Heart left ventricle (tissue), 16 donors: ENCODE results near the gene UNKL. TPM values are rescaled to one million over a fixed set of nuclear protein-coding genes. Genes with fewer than 3 reads are reported as not detected.

Experiments
- ATAC-seq, 4 donors: fragments of 200-7000 bp; cut with Tn5 transposase; one replicate each; pipeline ENCODE4 v1.9.1; 2020 to 2022; ENCODE audit warnings: moderate library complexity in 4 of 4, mild to moderate bottlenecking in 3 of 4, moderate number of reproducible peaks in 1 of 4
- DNase-seq, 5 donors: peaks; one replicate each; pipeline ENCODE4 v3.0.0-alpha.2; 2020
- H3K27ac ChIP-seq, 12 donors: fragments of 200-600 bp; sonication (generic) in 4 of 12; one replicate each; pipeline versions ENCODE4 v1.5.0 to v1.8.0; 2016 to 2022; ENCODE audit warnings: mild to moderate bottlenecking in 2 of 12
- H3K27me3 ChIP-seq, 9 donors: fragments of 200-600 bp; sonication (generic) in 2 of 9; one replicate each; pipeline versions ENCODE4 v1.5.1 to v1.8.0; 2016 to 2022; ENCODE audit warnings: mild to moderate bottlenecking in 3 of 9
- H3K36me3 ChIP-seq, 9 donors: fragments of 200-600 bp; sonication (generic) in 2 of 9; one replicate each; pipeline versions ENCODE4 v1.5.0 to v1.8.0; 2018 to 2022; ENCODE audit warnings: mild to moderate bottlenecking in 2 of 9
- H3K4me1 ChIP-seq, 12 donors: fragments of 200-600 bp; sonication (generic) in 4 of 12; one replicate each; pipeline versions ENCODE4 v1.5.0 to v1.8.0; 2016 to 2022; ENCODE audit warnings: mild to moderate bottlenecking in 3 of 12
- H3K4me3 ChIP-seq, 12 donors: fragments of 200-600 bp; sonication (generic) in 4 of 12; one replicate each; pipeline versions ENCODE4 v1.5.0 to v1.8.0; 2017 to 2022; ENCODE audit warnings: mild to moderate bottlenecking in 9 of 12, moderate library complexity in 4 of 12
- H3K9me3 ChIP-seq, 12 donors: fragments of 200-600 bp; sonication (generic) in 4 of 12; one replicate each; pipeline versions ENCODE4 v1.5.0 to v1.8.0; 2016 to 2022; ENCODE audit warnings: mild to moderate bottlenecking in 1 of 12
- POLR2A ChIP-seq, 2 donors: fragments of 450-650 bp; IDR thresholded peaks; one replicate each; pipeline ENCODE4 v1.6.1; 2017; ENCODE audit warnings: antibody characterized with exemption in 2 of 2, mild to moderate bottlenecking in 2 of 2, moderate library complexity in 2 of 2
- WGBS, 4 donors: extraction: QIAGEN DNeasy Blood & Tissue Kit in 2 of 4; methylation state at CpG; one replicate each; pipeline versions ENCODE4 v1.1.5 to v1.1.7; 2013 to 2018; 5-methylcytosine and 5-hydroxymethylcytosine counted together
- intact Hi-C, 10 donors: fragments of 100-400 bp; cut with DNase I; formaldehyde crosslinking; loops; one replicate each; pipeline versions ENCODE4 v1.11.1 to v1.14.2; 2022
- polyA plus RNA-seq, 2 donors: library from polyadenylated mRNA; stranded (reverse); fragments of 200-250 nt; gene quantifications; one replicate each; pipeline ENCODE4 v1.2.3, GENCODE V29; 2013
- total RNA-seq, 9 donors: library from RNA; depleted of rRNA in 2 of 9; stranded (reverse); fragments of >200 nt in 2 of 9; fragmentation: NEBNext Ultra II Directional in 3 of 9; extraction: Animal tissue kit (Norgen Biotek cat#: 25700) in 3 of 9; gene quantifications; one replicate each; pipeline versions ENCODE4 v1.1.0 to v1.2.4, GENCODE V29; 2016 to 2023
- TF ChIP-seq, protein P1 (sequence below), 12 donors: fragments of 200-600 bp; sonication (generic) in 4 of 12; IDR thresholded peaks; one replicate each; pipeline versions ENCODE4 v1.5.0 to v1.8.0; 2018 to 2022; ENCODE audit warnings: antibody characterized with exemption in 12 of 12, mild to moderate bottlenecking in 5 of 12
- donor health status: ischemic (EF 13 %, LVEDD 7.1; RV severe dilation, severe dysfunction).
- donor health status: healthy with polysubstance abuse.
- donor health status: DM: no; HTN: yes; CAD: no.
- donor health status: DM: no; HTN: no; CAD: no.
- donor health status: ischemic (EF 25% LVEDD 6.9; RV normal size, moderate dysfunction).
- donor health status: ischemic (EF 25% LVEDD 5.7; RV mildly dilated, moderate dysfunction).
- donor health status: healthy.
- donor health status: DM: yes; HTN: yes; CAD: no.
- donor health status: ischemic (EF 35%, LVEDD 5.7; RV mildly dilated, moderate dysfunction).
- donor health status: nonischemic (EF 11% LVEDD 7.7; RV severe dilation, severe dysfunction).
- donor health status: DM: yes; HTN: yes; CAD: no.
- donor health status: PGD.
- donor health status: ischemic (EF 29% LVEDD 5.4; RV normal size, mild dysfunction).
- donor health status: nonischemic (EF 23%, LVEDD 6.1; RV moderate dilation, normal function).

Gene UNKL
- total and polyA plus RNA-seq, 11 donors, result 4.3 to 18.3 (median 9.2) TPM

DNA sequence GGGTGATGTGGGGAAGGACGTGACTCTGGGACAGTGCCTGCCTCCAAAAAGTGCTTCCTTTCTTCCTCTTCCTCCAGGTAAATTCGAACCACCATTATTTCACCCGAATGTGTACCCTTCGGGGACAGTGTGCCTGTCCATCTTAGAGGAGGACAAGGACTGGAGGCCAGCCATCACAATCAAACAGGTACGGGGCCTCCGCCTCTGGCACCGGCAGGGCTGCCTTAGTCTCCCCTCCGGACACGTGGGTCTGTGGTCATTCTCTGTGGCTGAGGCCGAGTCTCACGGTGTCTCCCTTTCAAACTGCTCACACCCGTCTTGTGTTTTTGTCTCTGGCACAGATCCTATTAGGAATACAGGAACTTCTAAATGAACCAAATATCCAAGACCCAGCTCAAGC lies 94.4 kb downstream of the UNKL start:
- H3K9me3 ChIP-seq, result no peaks in the 10 kb centered on the region
- no peak for DNase-seq
- H3K36me3 ChIP-seq, result peaks cover 8 to 99% (median 96%) of the 10 kb centered on the region in 9 donors
- WGBS, 4 donors, result 79 to 84% (median 84%) methylated on average over 12 of the region's 12 CpGs
- no peak overlapping the region for H3K4me3 ChIP-seq
- intact Hi-C loops, result no loop called here
- no peak for ATAC-seq
- H3K27me3 ChIP-seq, result no peaks in the 10 kb centered on the region
- no peaks in the 10 kb centered on the region for H3K4me1 ChIP-seq
- no peak overlapping the region for H3K27ac ChIP-seq
- TF ChIP-seq POLR2A (IDR thresholded peaks at IDR 0.05), result no peak
- TF ChIP-seq, protein P1, sequence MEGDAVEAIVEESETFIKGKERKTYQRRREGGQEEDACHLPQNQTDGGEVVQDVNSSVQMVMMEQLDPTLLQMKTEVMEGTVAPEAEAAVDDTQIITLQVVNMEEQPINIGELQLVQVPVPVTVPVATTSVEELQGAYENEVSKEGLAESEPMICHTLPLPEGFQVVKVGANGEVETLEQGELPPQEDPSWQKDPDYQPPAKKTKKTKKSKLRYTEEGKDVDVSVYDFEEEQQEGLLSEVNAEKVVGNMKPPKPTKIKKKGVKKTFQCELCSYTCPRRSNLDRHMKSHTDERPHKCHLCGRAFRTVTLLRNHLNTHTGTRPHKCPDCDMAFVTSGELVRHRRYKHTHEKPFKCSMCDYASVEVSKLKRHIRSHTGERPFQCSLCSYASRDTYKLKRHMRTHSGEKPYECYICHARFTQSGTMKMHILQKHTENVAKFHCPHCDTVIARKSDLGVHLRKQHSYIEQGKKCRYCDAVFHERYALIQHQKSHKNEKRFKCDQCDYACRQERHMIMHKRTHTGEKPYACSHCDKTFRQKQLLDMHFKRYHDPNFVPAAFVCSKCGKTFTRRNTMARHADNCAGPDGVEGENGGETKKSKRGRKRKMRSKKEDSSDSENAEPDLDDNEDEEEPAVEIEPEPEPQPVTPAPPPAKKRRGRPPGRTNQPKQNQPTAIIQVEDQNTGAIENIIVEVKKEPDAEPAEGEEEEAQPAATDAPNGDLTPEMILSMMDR (IDR thresholded peaks at IDR 0.05), result no peak

DNA sequence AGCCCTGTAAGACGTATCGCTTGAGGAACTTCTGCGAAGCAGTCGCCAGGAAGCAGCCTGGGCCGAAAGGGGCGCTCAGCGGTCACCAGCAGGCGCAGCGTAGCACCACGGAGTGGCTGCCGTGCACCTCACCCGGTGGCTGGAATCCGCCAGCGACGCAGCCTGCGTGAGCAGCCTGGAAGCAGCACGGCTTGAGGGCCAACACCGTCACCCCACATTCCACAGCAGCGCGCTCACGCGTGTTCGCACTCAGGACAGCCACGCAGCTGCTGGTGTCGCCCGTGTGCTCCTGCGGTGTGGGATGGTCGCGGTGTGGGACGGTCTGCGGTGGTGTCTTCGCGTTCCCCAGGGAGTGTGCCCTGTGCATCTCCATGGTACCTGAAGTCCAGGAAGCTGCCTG lies 95.5 kb downstream of the UNKL start:
- no peak for DNase-seq
- ATAC-seq, result no peak
- peaks cover 8 to 99% (median 96%) of the 10 kb centered on the region in 9 donors for H3K36me3 ChIP-seq

DNA sequence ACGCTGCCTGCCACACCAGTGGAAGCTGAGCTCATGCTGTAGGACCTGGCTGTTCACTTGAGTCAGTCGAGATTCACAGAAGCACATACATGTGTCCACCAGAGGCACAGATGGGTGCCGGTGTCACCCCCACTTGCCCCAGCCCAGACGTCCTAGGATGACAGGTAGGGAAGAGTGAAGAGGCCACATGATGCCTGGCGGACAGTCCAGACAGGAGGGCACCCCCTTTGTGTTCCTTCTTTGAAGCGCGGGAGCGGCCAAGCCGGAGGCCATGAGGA lies 96.3 kb downstream of the UNKL start:
- H3K4me1 ChIP-seq, result peaks cover 0 to 12% (median 7%) of the 10 kb centered on the region in 12 donors
- ATAC-seq, result no peak
- no peak for DNase-seq
- TF ChIP-seq, protein P1 (IDR thresholded peaks at IDR 0.05), result no peak
- TF ChIP-seq POLR2A (IDR thresholded peaks at IDR 0.05), result no peak
- peaks cover 8 to 97% (median 91%) of the 10 kb centered on the region in 9 donors for H3K36me3 ChIP-seq
- no peak overlapping the region for H3K4me3 ChIP-seq
- no peaks in the 10 kb centered on the region for H3K9me3 ChIP-seq
- no peak overlapping the region for H3K27ac ChIP-seq
- intact Hi-C loops, result no loop called here
- H3K27me3 ChIP-seq, result no peaks in the 10 kb centered on the region
- 75 to 78% (median 77%) methylated on average over 9 of the region's 9 CpGs for WGBS, 4 donors

More for the DNA sequence above, 95.5 kb downstream of the UNKL start:
- intact Hi-C loops, result no loop called here
- no peak overlapping the region for H3K4me3 ChIP-seq
- no peak overlapping the region for H3K27ac ChIP-seq
- H3K9me3 ChIP-seq, result no peaks in the 10 kb centered on the region
- peaks cover 0 to 4% (median 0%) of the 10 kb centered on the region in 12 donors for H3K4me1 ChIP-seq
- no peak for TF ChIP-seq POLR2A (IDR thresholded peaks at IDR 0.05)
- TF ChIP-seq, protein P1 (IDR thresholded peaks at IDR 0.05), result no peak
- 91 to 94% (median 92%) methylated on average over 33 of the region's 33 CpGs for WGBS, 4 donors
- H3K27me3 ChIP-seq, result no peaks in the 10 kb centered on the region

DNA sequence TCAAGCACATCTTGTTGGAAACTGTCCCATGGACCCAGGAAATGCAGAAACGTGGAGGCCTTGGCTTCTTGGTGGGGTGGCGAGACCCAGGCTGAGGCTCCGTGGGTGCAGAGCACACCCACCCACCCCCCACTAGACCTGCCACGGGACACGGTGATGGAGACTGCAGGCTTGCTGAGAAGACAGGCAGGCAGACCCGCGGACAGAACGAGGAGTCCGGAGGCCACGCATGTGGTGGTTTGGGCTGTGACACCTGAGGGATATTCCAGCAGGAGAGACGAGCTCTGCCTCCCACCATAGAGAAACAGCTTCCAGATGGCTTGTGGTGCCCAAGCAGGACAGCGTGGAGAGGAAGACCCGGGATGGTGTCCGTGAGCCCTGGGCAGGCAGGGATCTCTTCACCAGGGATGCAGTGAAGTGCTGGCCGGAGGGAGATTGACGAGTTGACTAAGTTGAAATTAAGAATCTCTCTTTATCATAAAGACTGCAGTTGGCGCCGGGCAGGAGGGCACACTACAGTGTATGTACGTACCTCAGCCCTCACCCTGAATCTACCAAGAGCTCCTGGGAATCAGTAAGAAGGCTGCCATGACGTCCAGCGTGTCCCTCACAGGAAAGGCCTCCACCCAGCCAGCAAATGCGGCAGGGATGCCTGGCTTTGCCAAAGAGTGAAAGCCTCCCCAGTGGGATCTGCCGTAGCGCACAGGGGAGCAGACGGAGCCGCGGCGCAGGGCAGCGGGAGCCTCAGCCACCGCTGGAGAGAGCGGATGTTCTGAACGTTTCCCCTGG lies 96.8 kb downstream of the UNKL start:
- Histone ChIP-seq H3K4me1 (peaks cover 0 to 17% (median 12%) of the 10 kb centered on the region in 12 donors), H3K27ac (no peak overlapping the region), H3K9me3 (no peaks in the 10 kb centered on the region), H3K36me3 (peaks cover 8 to 97% (median 88%) of the 10 kb centered on the region in 9 donors), H3K27me3 (no peaks in the 10 kb centered on the region), H3K4me3 (no peak overlapping the region)
- 85 to 89% (median 87%) methylated on average over 26 to 32 of the region's 32 CpGs for WGBS, 4 donors
- TF ChIP-seq POLR2A (IDR thresholded peaks at IDR 0.05), result no peak
- TF ChIP-seq, protein P1 (IDR thresholded peaks at IDR 0.05), result no peak
- ATAC-seq (no peak), DNase-seq (no peak)
- intact Hi-C loops, result no loop called here
